CD4-positive, alpha-beta T cell (primary cell): Measurements from ENCODE around the gene LRP1B. TPM values are rescaled to one million over a fixed set of nuclear protein-coding genes. Genes with fewer than 3 reads are reported as not detected.

ENCODE experiments used
- ATAC-seq: fragments of 200-7000 bp; cut with Tn5 transposase; one replicate; pipeline ENCODE4 v1.10.0; 2022; ENCODE audit warnings: mild to moderate bottlenecking; ENCODE audit not compliant: poor library complexity
- CTCF ChIA-PET: fragments of 350-600 bp; sonication (Branson Sonifier 250); formaldehyde crosslinking; loops from one replicate; lab custom pipeline; 2021; ENCODE audit warnings: antibody characterized with exemption, inconsistent platforms; lab: Charles Lee
- POLR2A ChIA-PET: fragments of 350-600 bp; sonication (Branson Sonifier 250); formaldehyde crosslinking; loops from one replicate; lab custom pipeline; 2021; ENCODE audit warnings: antibody characterized with exemption, inconsistent platforms; lab: Charles Lee
- DNase-seq, 14 experiments: peaks; one replicate each; pipeline ENCODE4 v3.0.0-alpha.2; 2013 to 2020; ENCODE audit warnings: mixed read lengths in 2 of 14
- H3K27ac ChIP-seq, 2 donors: one replicate each; pipeline versions ENCODE4 v1.5.1 to v1.7.0; 2013; ENCODE audit warnings: low read length in 2 of 2, low read depth in 1 of 2, mild to moderate bottlenecking in 1 of 2
- H3K27me3 ChIP-seq, 2 experiments: 1 replicate in 1 of 2; 2 replicates in 1 of 2; pipeline versions ENCODE4 v1.6.1 to v1.7.0; 2013; ENCODE audit warnings: low read length in 2 of 2, control low read depth in 1 of 2, mild to moderate bottlenecking in 1 of 2, moderate library complexity in 1 of 2; ENCODE audit not compliant: insufficient read depth in 2 of 2, control insufficient read depth in 1 of 2
- H3K36me3 ChIP-seq: one replicate; pipeline ENCODE4 v1.6.1; 2013; ENCODE audit warnings: low read length, control low read depth; ENCODE audit not compliant: insufficient read depth
- H3K4me1 ChIP-seq: one replicate; pipeline ENCODE4 v1.6.1; 2013; ENCODE audit warnings: low read length, control low read depth; ENCODE audit not compliant: insufficient read depth
- H3K4me3 ChIP-seq: one replicate; pipeline ENCODE4 v1.5.1; 2013; ENCODE audit warnings: mild to moderate bottlenecking, low read length, moderate library complexity
- H3K9me3 ChIP-seq, 2 experiments: 1 replicate in 1 of 2; 2 replicates in 1 of 2; pipeline versions ENCODE4 v1.6.1 to v1.7.0; 2013; ENCODE audit warnings: low read length in 2 of 2, mild to moderate bottlenecking in 2 of 2, control low read depth in 1 of 2, moderate library complexity in 1 of 2; ENCODE audit not compliant: control insufficient read depth in 1 of 2, insufficient read depth in 1 of 2
- H3K27ac Mint-ChIP-seq: one replicate; pipeline ENCODE4 v1.8.0; 2020; ENCODE audit warnings: mixed read lengths
- H3K27me3 Mint-ChIP-seq: one replicate; pipeline ENCODE4 v1.8.0; 2021; ENCODE audit warnings: mixed read lengths
- H3K36me3 Mint-ChIP-seq: one replicate; pipeline ENCODE4 v1.8.0; 2021; ENCODE audit warnings: low read depth, mixed read lengths
- H3K4me1 Mint-ChIP-seq: one replicate; pipeline ENCODE4 v1.8.0; 2021; ENCODE audit warnings: low read depth, mixed read lengths
- H3K4me3 Mint-ChIP-seq: one replicate; pipeline ENCODE4 v1.8.0; 2020; ENCODE audit warnings: mild to moderate bottlenecking, mixed read lengths
- H3K9me3 Mint-ChIP-seq: one replicate; pipeline ENCODE4 v1.8.0; 2020; ENCODE audit warnings: mixed read lengths
- intact Hi-C, 2 experiments: fragments of 100-400 bp; cut with DNase I in 1 of 2; cut with micrococcal nuclease in 1 of 2; formaldehyde crosslinking; loops; one replicate each; pipeline versions ENCODE4 v1.15.1 to v1.9.0; 2023 to 2025; cut with DNase I, micrococcal nuclease
- total RNA-seq, 174 experiments: library from RNA in 2 of 174; stranded (reverse) in 2 of 174; gene quantifications; one replicate each; pipeline ENCODE4 v1.2.3 and lab custom pipeline; 2021 to 2026
- TF ChIP-seq, protein P1 (sequence below): fragments of 200-600 bp; IDR thresholded peaks from one replicate; pipeline ENCODE4 v1.8.0; 2022; ENCODE audit warnings: antibody characterized with exemption, mild to moderate bottlenecking

LRP1B gene
- total RNA-seq, 2 experiments from 2014 or later: not detected

DNA sequence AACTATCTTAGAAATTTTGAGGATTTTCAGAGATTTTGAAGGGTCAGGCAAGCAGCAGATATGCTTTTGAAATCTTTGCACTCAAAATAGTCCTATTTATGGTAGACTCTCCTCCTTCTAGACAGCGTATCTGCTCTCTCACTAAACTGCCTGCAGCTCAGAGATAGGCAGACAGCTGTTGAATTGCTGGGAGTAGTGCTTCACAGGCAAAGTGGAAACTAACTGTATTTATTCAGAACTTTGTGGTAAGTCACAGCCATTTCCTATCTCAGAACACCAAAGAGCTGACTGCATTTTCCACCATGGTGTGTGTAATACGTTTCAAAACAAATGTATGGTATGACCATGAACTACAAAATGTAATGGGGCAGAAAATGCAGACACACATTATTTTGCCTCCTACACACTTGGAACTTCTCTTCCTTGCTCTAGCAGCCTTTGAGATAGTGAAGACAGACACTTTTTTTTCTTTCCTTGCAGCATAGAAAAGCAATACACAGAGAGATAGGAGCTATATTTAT lies 352.4 kb downstream of the LRP1B start:
- Mint-ChIP-seq H3K36me3 (no peaks in the 10 kb centered on the region), H3K4me1 (no peaks in the 10 kb centered on the region), H3K9me3 (peaks cover 6% of the 10 kb centered on the region), H3K4me3 (no peak overlapping the region), H3K27me3 (no peaks in the 10 kb centered on the region), H3K27ac (no peak overlapping the region)
- POLR2A ChIA-PET: no interaction called here
- ATAC-seq (no peak), DNase-seq (no peak)
- Histone ChIP-seq H3K27me3 (no peaks in the 10 kb centered on the region), H3K36me3 (no peaks in the 10 kb centered on the region), H3K4me1 (no peaks in the 10 kb centered on the region), H3K9me3 (peaks cover 0 to 6% of the 10 kb centered on the region in 2 experiments), H3K4me3 (no peak overlapping the region), H3K27ac (no peak overlapping the region)
- intact Hi-C loops: no loop called here
- TF ChIP-seq, protein P1, sequence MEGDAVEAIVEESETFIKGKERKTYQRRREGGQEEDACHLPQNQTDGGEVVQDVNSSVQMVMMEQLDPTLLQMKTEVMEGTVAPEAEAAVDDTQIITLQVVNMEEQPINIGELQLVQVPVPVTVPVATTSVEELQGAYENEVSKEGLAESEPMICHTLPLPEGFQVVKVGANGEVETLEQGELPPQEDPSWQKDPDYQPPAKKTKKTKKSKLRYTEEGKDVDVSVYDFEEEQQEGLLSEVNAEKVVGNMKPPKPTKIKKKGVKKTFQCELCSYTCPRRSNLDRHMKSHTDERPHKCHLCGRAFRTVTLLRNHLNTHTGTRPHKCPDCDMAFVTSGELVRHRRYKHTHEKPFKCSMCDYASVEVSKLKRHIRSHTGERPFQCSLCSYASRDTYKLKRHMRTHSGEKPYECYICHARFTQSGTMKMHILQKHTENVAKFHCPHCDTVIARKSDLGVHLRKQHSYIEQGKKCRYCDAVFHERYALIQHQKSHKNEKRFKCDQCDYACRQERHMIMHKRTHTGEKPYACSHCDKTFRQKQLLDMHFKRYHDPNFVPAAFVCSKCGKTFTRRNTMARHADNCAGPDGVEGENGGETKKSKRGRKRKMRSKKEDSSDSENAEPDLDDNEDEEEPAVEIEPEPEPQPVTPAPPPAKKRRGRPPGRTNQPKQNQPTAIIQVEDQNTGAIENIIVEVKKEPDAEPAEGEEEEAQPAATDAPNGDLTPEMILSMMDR: no peak
- CTCF ChIA-PET: no interaction called here

DNA sequence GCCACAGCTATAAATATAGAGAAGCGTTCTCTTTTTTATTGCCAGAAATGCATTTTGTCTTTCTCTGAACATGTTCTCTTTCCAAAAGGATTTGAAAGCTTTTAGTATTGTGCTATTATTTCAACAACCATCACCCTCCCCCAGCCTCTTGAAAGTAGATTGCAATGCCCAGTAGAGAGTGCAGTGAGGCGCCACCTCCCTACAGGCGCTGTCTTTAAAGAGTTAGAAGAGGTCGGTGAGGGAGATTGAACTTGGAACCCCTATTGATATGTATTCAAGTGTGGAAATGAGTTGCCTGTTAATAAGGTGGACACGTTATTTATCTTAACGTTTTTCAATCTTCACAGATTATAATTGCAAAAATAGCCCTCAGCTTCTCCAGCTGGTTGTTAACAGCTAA lies 360.3 kb downstream of the LRP1B start:
- no peaks in the 10 kb centered on the region for H3K36me3 ChIP-seq
- no peaks in the 10 kb centered on the region for H3K27me3 ChIP-seq
- H3K27ac ChIP-seq: no peak overlapping the region
- Mint-ChIP-seq H3K27me3 (no peaks in the 10 kb centered on the region), H3K36me3 (no peaks in the 10 kb centered on the region), H3K4me1 (no peaks in the 10 kb centered on the region), H3K9me3 (peaks cover 9% of the 10 kb centered on the region), H3K4me3 (no peak overlapping the region), H3K27ac (no peak overlapping the region)
- ATAC-seq: no peak
- DNase-seq: no peak
- ChIA-PET CTCF (no interaction called here), POLR2A (no interaction called here)
- intact Hi-C loops: no loop called here
- H3K4me3 ChIP-seq: no peak overlapping the region
- TF ChIP-seq, protein P1: no peak
- no peaks in the 10 kb centered on the region for H3K9me3 ChIP-seq
- no peaks in the 10 kb centered on the region for H3K4me1 ChIP-seq

DNA sequence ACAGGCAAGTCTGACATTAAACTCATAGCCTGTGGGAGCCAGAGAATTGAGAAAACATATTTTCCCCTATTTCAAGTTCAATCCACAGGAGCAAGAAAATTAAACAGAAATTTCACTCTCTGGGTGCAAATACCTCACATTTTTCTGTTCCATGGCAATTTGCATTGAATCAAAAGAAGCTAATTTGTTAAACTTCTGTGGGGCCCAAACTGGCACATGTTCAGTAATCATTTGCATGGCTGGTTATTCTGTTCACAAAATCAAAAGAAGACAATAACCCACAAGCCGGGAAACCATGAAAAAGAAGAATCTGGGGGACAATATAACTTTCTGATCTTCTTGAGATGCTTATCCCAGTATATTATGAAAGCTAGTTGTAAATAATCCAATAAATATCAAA lies 363.1 kb downstream of the LRP1B start:
- Histone ChIP-seq H3K27ac (no peak overlapping the region), H3K4me3 (no peak overlapping the region), H3K9me3 (peaks cover 0 to 5% of the 10 kb centered on the region in 2 experiments), H3K4me1 (no peaks in the 10 kb centered on the region), H3K36me3 (no peaks in the 10 kb centered on the region), H3K27me3 (no peaks in the 10 kb centered on the region)
- no peak overlapping the region for H3K4me3 Mint-ChIP-seq
- CTCF ChIA-PET: no interaction called here
- ATAC-seq (no peak), DNase-seq (no peak)
- intact Hi-C loops: no loop called here
- no peaks in the 10 kb centered on the region for H3K36me3 Mint-ChIP-seq
- no peak overlapping the region for H3K27ac Mint-ChIP-seq
- POLR2A ChIA-PET: no interaction called here
- H3K27me3 Mint-ChIP-seq: no peaks in the 10 kb centered on the region
- peaks cover 7% of the 10 kb centered on the region for H3K9me3 Mint-ChIP-seq
- TF ChIP-seq, protein P1: no peak
- no peaks in the 10 kb centered on the region for H3K4me1 Mint-ChIP-seq
